ENCODE measurements around the gene RPS3A.
A peak's percentile ranks its signal among the peaks of the same experiment; 100 is the strongest.
"Not testable (repeated sequence)": the region's sequence is repeated elsewhere in the genome, so short reads cannot be mapped to it uniquely, and the experiment has no call there.

Gene RPS3A

DNA sequence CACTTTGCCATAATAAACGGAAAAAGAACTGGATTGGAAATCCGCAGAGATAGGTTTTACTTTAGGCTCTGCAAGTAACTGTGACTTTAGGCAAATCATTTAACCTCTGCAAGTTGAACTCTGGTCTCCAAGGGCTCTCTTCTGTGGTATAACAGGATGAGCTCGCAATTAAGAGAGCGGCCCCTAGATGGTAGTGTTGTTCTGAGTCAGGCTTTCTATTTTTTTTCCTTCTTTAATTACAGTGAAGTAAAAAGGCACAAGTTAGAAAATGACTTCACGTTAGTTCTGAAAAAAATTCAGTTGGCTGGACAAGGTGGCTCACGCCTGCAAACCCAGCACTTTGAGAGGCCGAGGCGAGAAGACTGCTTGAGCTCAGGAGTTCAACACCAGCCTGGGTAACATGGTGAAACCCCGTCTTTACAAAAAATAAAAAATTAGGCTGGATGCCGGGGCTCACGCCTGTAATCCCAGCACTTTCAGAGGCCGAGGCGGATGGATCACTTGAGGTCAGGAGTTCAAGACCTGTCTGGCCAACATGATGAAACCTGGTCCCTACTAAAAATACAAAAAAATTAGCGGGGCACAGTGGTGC lies 18.0 kb downstream of the RPS3A start:
- DNase-seq, result peak; percentile 3

DNA sequence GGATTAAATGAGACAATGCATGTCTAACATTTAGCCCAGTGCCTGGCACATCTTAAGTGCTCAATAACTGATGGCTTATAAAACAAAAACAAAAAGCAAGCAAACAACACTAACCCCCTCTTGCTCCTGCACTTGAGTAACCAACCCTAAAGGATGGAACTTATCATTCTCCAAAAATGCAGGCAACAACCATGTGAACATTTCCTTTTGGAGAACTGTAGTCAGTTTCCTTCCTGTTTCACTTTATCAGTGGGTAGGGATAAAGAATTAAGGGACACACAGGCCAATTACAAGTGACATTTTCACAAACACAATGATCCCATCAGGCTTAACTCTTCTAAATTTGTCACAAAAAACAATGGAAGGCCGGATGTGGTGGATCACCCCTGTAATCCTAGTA lies 30.4 kb downstream of the RPS3A start:
- DNase-seq, result no peak

DNA sequence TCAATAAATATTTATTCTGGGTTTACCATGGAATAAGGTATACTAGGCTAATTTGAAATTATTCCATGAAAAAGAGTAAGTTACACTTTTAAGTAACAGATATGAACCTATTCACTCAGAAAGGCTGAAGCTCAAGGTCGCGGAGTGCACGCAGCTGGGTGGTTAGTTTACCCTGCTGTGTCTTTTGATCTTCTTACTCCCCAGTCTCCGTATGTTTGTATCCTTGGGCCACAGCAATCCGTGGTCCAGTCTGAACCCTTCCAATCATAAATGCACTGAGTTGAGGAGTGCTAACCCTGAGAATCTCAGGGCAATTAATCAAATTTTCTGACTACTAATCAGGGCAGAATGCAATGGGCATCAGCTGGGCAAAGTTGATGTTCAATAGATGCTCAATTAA lies 33.9 kb downstream of the RPS3A start:
- DNase-seq, result no peak

DNA sequence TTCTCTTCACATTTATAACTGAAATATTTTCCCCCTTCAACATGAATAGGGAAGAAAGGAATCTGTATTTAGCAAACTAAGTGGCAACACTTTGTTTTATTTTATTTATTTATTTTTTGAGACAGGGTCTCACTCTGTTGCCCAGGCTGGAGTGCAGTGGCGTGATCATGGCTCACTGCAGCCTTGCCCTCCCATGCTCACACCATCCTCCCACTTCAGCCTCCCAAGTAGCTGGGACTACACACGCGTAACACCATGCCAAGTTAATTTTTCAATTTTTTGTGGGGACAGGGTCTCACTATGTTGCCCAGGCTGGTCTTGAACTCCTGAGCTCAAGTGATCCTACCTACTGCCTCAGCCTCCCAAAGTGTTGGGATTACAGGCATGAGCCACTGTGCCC lies 36.6 kb downstream of the RPS3A start:
- DNase-seq, result not testable (repeated sequence)

DNA sequence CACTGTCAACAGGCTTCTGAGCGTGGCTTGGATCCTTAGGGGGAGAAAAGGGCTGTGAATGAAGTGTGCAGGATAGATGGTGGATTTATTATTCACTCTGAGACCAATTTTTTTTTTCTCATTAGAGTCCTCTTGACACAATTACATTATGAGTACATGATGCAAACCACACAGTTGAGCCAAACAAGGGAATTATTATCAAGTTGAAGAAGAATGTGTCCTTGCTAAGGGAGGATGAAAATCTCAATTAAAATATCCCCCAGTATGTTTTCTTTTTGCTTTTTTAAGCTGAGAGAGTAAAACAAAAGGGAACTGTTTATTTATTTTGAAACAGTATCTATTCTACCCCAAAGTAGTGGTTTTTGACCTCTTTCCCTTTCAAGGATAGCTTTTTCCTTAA lies 40.4 kb downstream of the RPS3A start:
- no peak for DNase-seq

DNA sequence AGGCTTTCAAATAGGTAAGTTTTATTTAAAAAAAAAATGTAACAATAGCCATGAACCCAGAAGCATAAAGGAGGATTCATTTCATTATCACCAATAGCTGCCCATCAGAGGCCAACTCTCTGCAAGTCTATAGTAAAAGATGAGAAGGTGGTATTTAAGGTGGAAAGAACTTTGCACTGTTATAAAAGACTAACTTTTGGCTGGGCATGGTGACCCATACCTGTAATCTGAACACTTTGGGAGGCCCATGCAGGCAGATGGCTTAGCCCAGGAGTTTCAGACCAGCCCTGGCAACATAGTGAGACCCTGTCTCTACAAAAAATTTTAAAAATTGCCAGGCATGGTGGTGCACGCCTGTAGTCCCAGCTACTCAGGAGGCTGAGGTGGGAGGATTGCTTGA lies 43.3 kb downstream of the RPS3A start:
- DNase-seq, result no peak

DNA sequence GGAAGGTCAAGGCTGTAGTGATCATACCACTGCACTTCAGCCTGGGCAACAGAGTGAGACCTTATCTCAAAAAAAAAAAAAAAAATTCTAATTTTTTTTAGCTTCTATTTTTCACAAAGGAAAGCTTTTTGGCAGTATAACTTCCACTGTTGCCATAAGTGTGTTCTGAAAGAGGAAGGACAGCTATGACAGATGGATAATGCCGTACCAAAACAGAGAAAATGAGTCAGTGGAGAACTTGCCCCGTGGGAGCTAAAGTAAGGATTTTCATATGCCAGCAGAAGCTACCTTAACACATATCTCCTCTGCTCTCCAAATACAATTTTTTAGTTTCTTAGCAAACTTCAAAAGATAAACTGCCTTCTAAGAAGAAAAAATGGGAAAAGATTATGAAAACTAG lies 43.7 kb downstream of the RPS3A start:
- DNase-seq, result no peak

DNA sequence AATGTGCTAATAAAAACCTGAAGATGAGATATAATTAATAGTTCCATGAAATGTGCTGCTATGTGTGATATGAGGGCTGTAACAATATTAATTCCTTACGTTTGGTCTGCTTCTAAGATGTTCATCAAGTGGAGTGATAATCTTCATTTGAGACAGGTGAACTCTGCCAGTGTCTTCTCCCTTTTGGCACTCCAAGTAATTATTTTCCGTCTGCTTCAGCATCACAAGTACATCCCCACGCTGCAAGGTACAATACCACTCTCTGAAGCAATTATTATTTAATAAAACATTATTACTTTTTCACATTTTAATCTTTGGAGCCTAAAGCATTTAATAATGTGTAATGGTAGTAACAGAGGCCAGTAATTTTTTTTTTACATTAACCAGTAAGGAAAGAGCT lies 44.4 kb downstream of the RPS3A start:
- no peak for DNase-seq

DNA sequence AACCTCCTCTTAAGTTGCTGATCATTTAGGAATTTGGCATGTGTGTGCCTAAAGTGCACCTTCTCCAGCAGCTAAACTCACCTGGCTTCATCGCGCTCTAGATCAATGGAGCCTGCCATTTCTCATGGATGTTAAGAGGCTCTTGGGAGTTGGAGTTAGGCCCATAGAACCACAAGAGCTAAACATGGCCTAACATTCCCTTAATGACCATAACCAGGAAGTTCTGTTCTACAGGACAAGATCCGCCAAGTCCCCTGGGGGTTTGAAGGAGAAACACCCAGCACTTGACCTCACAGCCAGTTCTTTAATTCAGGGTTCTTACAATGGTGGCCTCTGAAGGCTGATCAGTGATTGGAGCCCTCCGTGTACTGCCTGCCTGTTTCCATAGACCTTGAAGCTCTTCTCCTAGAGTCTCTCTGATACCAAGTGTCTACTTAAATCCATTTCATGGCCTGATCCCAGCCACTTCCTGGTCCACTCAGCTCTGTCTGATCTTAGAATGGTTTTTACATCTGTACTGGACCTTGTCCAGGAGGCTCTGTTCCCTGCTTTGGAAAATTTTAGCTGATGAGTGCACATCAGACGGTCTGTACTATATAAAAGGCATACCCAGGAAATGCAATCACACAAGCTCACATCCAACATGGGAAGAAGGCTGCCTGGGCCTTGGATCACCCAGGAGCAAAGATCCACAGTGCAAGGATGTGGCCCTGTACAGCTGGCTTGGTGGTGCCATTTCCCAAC lies 45.1 kb downstream of the RPS3A start:
- no peak for DNase-seq

DNA sequence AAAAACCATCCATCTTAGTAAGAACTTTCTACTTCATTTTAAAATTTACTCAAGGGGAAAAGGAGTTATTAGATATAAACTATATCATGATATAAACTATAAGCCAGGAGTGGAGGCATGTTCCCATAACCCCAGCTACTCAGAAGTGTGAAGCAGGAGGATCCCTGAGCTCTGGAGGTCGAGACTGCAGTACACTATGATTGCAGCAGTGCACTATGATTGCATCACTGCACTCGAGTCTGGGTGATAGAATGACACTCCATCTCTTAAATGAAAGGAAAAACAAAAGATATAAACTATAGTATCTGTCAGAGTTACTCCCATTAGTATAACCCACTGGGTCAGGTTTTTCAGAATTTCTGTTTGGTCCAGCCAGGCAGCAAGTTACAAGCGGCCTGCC lies 47.6 kb downstream of the RPS3A start:
- DNase-seq, result no peak

DNA sequence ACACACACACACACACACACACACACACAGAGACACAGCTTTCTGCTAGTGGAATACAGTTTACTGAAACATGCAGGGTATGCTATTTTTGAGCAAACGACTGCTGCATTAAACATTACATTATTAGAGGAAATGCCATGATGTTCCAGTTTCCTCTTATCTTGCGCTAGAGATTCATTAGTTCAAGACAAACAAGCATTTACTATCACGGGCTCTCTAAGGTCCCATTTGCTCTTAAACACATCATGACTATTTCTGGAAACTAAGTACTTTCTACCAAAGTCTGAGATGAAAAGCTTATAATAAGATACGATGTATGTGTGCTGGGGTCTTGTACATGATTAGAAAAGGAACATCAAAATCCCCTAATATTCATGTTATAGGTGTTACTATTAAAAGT lies 48.8 kb downstream of the RPS3A start:
- DNase-seq, result no peak

DNA sequence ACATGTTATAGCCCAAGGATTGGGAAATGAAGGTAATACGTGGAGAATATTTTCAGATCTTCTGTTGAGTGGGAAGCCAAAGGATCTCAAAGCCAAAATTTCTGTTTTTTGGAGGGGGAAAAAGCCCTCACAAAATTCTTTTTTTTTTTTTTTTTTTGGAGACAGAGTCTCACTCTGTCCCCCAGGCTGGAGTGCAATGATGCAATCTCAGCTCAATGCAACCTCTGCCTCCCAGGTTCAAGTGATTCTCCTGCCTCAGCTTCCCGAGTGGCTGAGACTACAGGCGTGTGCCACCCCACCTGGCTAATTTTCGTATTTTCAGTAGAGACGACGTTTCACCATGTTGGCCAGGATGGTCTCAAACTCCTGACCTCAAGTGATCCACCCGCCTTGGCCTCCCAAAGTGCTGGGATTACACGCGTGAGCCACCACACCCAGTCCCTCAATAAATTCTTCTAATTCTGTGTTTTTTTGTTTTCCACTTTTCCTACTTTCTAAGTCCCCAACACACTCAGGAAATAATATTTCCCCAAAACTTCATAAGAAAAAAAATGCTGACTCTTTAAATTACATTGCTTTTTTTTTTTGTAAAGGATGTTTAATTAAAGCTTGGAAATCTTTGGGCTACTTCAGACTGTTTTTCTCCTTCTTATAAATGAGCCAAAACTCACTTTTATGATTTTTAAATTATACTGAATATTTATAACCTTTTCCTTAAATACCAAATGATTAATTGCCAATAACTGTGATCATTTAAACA lies 51.6 kb downstream of the RPS3A start:
- DNase-seq, result no peak

DNA sequence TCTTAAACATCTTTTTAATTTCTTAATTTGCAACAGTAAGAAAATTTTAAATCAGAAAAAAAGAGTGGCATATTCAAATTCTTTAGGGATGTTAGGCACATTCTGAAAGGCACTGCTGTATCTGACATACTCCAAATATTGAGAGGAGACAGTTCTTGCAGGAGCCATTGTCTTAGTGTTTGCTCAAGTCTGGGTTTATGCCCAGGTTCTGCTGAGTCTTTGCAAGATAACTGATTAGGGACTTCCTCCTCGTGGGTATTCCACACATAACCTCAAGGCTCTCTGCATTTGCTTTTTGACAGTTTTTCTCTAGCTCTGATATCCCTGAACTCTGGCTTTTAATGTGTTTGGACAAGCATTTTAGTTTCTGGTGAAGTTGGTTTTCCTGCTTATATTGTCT lies 52.6 kb downstream of the RPS3A start:
- no peak for DNase-seq

DNA sequence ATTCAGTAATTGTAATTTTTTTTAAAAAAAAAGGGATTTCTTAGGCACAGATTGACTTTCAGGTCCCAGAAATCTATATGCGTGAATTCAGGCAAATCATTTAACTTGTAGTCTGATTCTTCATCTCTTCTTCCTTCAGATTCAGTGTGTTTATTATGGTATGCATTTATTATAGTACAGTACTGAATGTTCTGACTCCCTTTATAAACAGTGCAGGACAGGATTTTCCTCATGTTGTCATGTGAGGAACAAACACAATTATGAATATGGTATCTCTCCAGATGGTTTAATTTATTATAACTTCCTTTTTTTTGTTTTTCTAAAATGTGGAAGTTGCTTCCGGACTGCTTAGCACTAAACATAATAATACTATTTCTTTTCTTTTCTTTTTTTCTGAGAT lies 54.2 kb downstream of the RPS3A start:
- DNase-seq, result no peak
